Measurements from ENCODE around the gene OPN1LW.
"Not testable (repeated sequence)": the region's sequence is repeated elsewhere in the genome, so short reads cannot be mapped to it uniquely, and the experiment has no call there.

The OPN1LW gene

DNA sequence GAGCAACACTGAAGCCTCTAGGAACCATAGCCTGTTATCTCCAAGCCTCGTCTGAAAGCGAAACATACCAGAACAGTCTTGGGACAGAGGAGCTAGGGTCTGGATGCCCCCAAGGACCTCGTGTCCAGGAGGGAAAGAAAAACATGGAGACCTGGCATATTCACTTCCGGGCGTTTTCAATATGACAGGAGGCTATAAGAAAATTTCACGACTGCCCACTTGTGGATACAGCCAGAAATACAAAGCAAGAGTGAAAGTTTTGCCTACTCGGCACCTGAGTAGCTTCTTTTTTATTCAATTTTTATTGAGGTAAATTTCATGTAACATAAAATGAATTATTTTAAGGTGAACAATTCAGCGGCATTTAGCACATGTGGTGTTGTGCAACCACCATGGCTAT lies 20.9 kb downstream of the OPN1LW start:
- not testable (repeated sequence) for H3K4me1 ChIP-seq (ENCODE audit: control insufficient read depth, insufficient read depth, low read length, unreplicated experiment); H3K36me3 ChIP-seq (ENCODE audit: insufficient read depth, low read length)

DNA sequence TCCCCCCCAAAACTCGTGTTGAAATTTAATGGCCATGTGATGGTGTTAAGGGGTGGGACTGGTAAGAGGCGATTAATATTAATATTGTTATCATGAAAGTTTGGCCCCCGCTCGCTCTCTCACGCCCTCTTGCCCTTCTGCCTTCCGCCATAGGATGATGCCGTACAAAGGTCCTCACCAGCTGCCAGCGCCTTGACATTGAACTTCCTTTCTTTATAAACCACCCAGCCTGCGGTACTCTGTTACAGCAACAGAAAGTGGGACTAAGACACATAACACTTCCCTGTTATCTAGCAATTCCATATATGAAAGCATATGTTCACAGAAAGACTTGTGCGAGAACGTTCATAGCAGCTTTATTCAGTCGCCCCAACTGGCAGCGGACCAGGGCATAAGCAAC lies 24.3 kb downstream of the OPN1LW start:
- H3K79me2 ChIP-seq (ENCODE audit: control insufficient read depth, insufficient read depth, low read length, unreplicated experiment); H3K36me3 ChIP-seq (ENCODE audit: insufficient read depth, low read length); H3K27ac ChIP-seq (ENCODE audit: low read depth, low read length); H3K4me1 ChIP-seq (ENCODE audit: control insufficient read depth, insufficient read depth, low read length, unreplicated experiment); H2AFZ ChIP-seq (ENCODE audit: low read length, unreplicated experiment); H3K4me3 ChIP-seq (ENCODE audit: low read depth, low read length); H3K27me3 ChIP-seq (ENCODE audit: insufficient read depth, low read length): not testable (repeated sequence)

More for the DNA sequence above, 20.9 kb downstream of the OPN1LW start:
- not testable (repeated sequence) for H3K79me2 ChIP-seq (ENCODE audit: control insufficient read depth, insufficient read depth, low read length, unreplicated experiment); H2AFZ ChIP-seq (ENCODE audit: low read length, unreplicated experiment); H3K27ac ChIP-seq (ENCODE audit: low read depth, low read length); H3K4me3 ChIP-seq (ENCODE audit: low read depth, low read length); H3K27me3 ChIP-seq (ENCODE audit: insufficient read depth, low read length)

DNA sequence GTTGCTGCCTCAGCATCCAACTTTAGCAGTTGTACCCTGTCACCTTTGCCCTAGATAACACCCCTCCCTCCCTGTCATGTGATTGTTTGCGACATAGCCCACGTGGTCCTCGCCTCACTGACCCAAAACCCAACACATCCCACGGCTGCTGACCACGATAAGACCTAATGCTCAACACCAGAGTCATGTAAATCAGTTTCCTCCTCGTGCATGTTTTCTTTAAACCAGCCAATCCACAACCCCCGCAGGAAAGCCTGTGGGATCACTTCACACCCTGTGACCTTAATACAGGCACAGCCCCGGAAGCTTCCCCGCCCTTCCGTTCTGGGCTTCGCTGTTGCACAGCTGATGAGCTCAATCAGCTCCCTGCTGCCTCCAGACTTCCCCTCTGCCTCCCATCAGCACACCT lies 28.5 kb downstream of the OPN1LW start:
- not testable (repeated sequence) for H3K27ac ChIP-seq (ENCODE audit: low read depth, low read length); H3K79me2 ChIP-seq (ENCODE audit: control insufficient read depth, insufficient read depth, low read length, unreplicated experiment); H3K27me3 ChIP-seq (ENCODE audit: insufficient read depth, low read length); H2AFZ ChIP-seq (ENCODE audit: low read length, unreplicated experiment); H3K36me3 ChIP-seq (ENCODE audit: insufficient read depth, low read length); H3K4me3 ChIP-seq (ENCODE audit: low read depth, low read length); H3K4me1 ChIP-seq (ENCODE audit: control insufficient read depth, insufficient read depth, low read length, unreplicated experiment)

DNA sequence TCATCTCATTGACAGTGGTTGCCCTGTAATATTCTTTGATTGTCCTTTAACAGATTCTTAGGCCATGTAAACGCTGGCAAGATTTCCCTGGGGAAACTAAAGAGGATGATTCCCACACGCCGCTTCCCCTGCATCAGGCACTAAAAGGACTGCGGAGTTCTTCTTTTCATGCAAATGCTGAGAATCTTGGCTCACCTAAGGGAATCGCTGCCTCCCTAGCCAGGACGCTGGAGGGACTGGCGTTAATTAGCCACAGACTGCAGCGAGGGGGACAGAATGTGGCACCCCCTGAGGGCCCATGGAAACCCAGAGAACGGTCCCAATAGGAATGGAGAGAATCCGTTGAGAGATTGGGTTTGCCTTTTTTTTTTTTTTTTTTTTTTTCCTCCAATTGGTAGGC lies 30.3 kb downstream of the OPN1LW start:
- not testable (repeated sequence) for H3K27ac ChIP-seq (ENCODE audit: low read depth, low read length); H3K79me2 ChIP-seq (ENCODE audit: control insufficient read depth, insufficient read depth, low read length, unreplicated experiment); H2AFZ ChIP-seq (ENCODE audit: low read length, unreplicated experiment); H3K4me3 ChIP-seq (ENCODE audit: low read depth, low read length); H3K4me1 ChIP-seq (ENCODE audit: control insufficient read depth, insufficient read depth, low read length, unreplicated experiment); H3K27me3 ChIP-seq (ENCODE audit: insufficient read depth, low read length); H3K36me3 ChIP-seq (ENCODE audit: insufficient read depth, low read length)

DNA sequence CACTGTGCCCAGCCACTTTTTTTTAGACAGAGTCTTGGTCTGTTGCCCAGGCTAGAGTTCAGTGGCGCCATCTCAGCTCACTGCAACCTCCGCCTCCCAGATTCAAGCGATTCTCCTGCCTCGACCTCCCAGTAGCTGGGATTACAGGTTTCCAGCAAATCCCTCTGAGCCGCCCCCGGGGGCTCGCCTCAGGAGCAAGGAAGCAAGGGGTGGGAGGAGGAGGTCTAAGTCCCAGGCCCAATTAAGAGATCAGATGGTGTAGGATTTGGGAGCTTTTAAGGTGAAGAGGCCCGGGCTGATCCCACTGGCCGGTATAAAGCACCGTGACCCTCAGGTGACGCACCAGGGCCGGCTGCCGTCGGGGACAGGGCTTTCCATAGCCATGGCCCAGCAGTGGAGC lies 38.3 kb downstream of the OPN1LW start, which contains the start of gene OPN1MW:
OPN1MW (plus strand) TSS at position 301 of the 400 bp plus-strand sequence; CDS start at position 383, 82 bp downstream.
- not testable (repeated sequence) for H3K27ac ChIP-seq (ENCODE audit: low read depth, low read length); H3K36me3 ChIP-seq (ENCODE audit: insufficient read depth, low read length)

DNA sequence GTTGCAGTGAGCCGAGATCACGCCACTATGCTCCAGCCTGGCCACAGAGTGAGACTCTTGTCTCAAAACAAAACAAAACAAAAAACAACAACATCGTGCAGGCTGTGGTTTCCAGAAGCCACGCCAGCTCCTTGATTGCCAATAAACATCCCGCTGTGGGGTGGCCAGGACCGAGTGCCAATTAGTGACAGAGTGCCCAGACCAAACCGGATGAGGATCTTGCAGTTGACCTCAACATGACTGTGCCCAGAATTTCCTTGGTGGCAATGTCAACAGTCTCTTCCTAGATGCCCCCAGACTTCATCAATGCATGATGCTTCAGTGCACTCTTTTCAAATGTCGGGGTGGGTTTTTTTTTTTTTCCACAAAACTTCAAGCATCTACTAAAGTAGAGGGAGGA lies 39.8 kb downstream of the OPN1LW start:
- not testable (repeated sequence) for H3K36me3 ChIP-seq (ENCODE audit: insufficient read depth, low read length); H3K27ac ChIP-seq (ENCODE audit: low read depth, low read length); H3K79me2 ChIP-seq (ENCODE audit: control insufficient read depth, insufficient read depth, low read length, unreplicated experiment); H3K4me1 ChIP-seq (ENCODE audit: control insufficient read depth, insufficient read depth, low read length, unreplicated experiment); H3K27me3 ChIP-seq (ENCODE audit: insufficient read depth, low read length); H3K4me3 ChIP-seq (ENCODE audit: low read depth, low read length); H2AFZ ChIP-seq (ENCODE audit: low read length, unreplicated experiment)

More for the DNA sequence above, 38.3 kb downstream of the OPN1LW start, which contains the start of gene OPN1MW:
- H2AFZ ChIP-seq (ENCODE audit: low read length, unreplicated experiment); H3K4me3 ChIP-seq (ENCODE audit: low read depth, low read length); H3K4me1 ChIP-seq (ENCODE audit: control insufficient read depth, insufficient read depth, low read length, unreplicated experiment); H3K27me3 ChIP-seq (ENCODE audit: insufficient read depth, low read length); H3K79me2 ChIP-seq (ENCODE audit: control insufficient read depth, insufficient read depth, low read length, unreplicated experiment): not testable (repeated sequence)

DNA sequence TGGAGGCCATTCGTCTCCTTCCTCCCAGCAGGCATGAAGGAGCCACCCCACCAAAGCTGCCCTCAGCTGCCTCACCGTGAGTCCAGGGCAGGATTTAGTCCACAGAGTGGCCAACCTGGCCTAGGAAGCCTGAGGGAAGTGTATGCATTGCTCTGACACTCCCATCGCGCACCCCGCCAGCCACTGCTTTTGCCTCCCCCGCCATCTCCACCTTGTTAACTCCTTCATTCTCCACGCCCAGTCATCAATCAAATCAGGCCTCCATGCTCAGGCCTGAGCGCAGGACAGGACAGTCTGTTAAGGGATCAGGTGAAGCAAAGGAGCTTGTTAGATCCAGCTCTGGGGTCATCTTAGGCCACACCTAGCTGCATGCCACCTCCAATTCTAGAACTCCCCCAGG lies 48.8 kb downstream of the OPN1LW start:
- not testable (repeated sequence) for H3K27ac ChIP-seq (ENCODE audit: low read depth, low read length); H3K27me3 ChIP-seq (ENCODE audit: insufficient read depth, low read length); H3K36me3 ChIP-seq (ENCODE audit: insufficient read depth, low read length); H3K4me1 ChIP-seq (ENCODE audit: control insufficient read depth, insufficient read depth, low read length, unreplicated experiment); H3K79me2 ChIP-seq (ENCODE audit: control insufficient read depth, insufficient read depth, low read length, unreplicated experiment); H2AFZ ChIP-seq (ENCODE audit: low read length, unreplicated experiment); H3K4me3 ChIP-seq (ENCODE audit: low read depth, low read length)

DNA sequence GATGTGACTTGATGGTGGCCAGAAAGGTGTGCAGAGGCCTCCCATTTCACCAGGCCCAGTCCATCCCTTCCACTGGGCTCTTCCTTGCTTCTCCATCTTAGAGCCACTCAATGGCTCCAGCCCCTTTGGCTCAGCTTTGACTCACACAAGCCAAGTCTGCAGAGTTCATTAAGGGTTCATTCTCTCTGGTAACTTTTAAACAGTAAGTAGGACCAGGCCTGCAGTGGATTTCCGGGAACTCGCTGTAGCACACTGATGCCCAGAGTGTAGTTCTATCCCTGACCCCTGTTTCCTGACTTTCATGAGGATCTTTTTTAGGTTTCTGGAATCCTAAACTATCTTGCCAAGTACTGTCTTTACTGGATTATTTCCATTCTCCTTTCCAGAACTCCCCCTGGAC lies 50.3 kb downstream of the OPN1LW start:
- not testable (repeated sequence) for H3K4me3 ChIP-seq (ENCODE audit: low read depth, low read length); H3K36me3 ChIP-seq (ENCODE audit: insufficient read depth, low read length); H3K27ac ChIP-seq (ENCODE audit: low read depth, low read length); H3K79me2 ChIP-seq (ENCODE audit: control insufficient read depth, insufficient read depth, low read length, unreplicated experiment); H3K27me3 ChIP-seq (ENCODE audit: insufficient read depth, low read length); H2AFZ ChIP-seq (ENCODE audit: low read length, unreplicated experiment); H3K4me1 ChIP-seq (ENCODE audit: control insufficient read depth, insufficient read depth, low read length, unreplicated experiment)

DNA sequence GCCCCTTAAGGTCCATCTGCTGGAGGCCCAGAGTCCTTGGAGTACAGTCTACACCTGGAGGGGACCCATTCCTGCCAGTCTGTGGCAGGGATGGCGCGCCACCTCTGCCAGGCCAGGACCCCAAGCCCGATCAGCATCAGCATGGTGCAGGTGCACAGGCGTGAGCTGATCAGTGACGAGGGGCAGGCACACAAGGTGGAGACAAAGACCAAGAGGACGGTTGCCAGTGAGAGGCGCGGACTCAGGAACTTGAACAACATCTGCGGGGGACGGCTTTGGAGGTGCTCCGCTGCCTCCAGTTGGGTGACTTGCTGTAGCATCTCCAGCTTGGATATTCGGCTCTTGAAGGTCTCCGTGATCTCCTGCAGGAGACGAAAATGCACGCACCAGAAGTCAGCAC lies 52.4 kb downstream of the OPN1LW start:
- not testable (repeated sequence) for H2AFZ ChIP-seq (ENCODE audit: low read length, unreplicated experiment); H3K4me3 ChIP-seq (ENCODE audit: low read depth, low read length); H3K79me2 ChIP-seq (ENCODE audit: control insufficient read depth, insufficient read depth, low read length, unreplicated experiment); H3K27me3 ChIP-seq (ENCODE audit: insufficient read depth, low read length); H3K36me3 ChIP-seq (ENCODE audit: insufficient read depth, low read length); H3K27ac ChIP-seq (ENCODE audit: low read depth, low read length); H3K4me1 ChIP-seq (ENCODE audit: control insufficient read depth, insufficient read depth, low read length, unreplicated experiment)

Measured in ACC112 (cell line).